Breast epithelium (tissue), 4 donors: Measurements from ENCODE around the gene ARHGAP25. TPM values are rescaled to one million over a fixed set of nuclear protein-coding genes. Genes with fewer than 3 reads are reported as not detected.

Experiments
- DNase-seq, 2 donors: peaks; one replicate each; pipeline ENCODE4 v3.0.0-alpha.2; 2019; ENCODE audit warnings: low spot score in 2 of 2
- H3K27ac ChIP-seq, 2 donors: fragments of 200-600 bp; sonication (generic) in 1 of 2; one replicate each; pipeline ENCODE4 v1.5.1; 2016 to 2019; ENCODE audit warnings: mild to moderate bottlenecking in 1 of 2
- H3K27me3 ChIP-seq, 2 donors: fragments of 200-600 bp; sonication (generic) in 1 of 2; one replicate each; pipeline versions ENCODE4 v1.5.1 to v1.6.0; 2017 to 2019; ENCODE audit warnings: control low read depth in 1 of 2, mild to moderate bottlenecking in 1 of 2
- H3K36me3 ChIP-seq: fragments of 200-600 bp; one replicate; pipeline ENCODE4 v1.5.1; 2019
- H3K4me1 ChIP-seq, 2 donors: fragments of 200-600 bp; sonication (generic); one replicate each; pipeline ENCODE4 v1.5.1; 2016 to 2019; ENCODE audit warnings: control low read depth in 1 of 2
- H3K4me3 ChIP-seq, 3 donors: fragments of 200-600 bp; sonication (generic); 1 replicate in 2 of 3; 2 replicates in 1 of 3; pipeline ENCODE4 v1.5.1; 2016 to 2019; ENCODE audit warnings: mild to moderate bottlenecking in 3 of 3, moderate library complexity in 2 of 3
- H3K9me3 ChIP-seq, 2 donors: fragments of 200-600 bp; sonication (generic) in 1 of 2; one replicate each; pipeline ENCODE4 v1.5.1; 2016 to 2019; ENCODE audit warnings: control low read depth in 1 of 2
- POLR2A ChIP-seq: fragments of 450-650 bp; IDR thresholded peaks from one replicate; pipeline ENCODE4 v1.6.1; 2016; ENCODE audit warnings: antibody characterized with exemption, mild to moderate bottlenecking, moderate library complexity
- POLR2AphosphoS5 ChIP-seq, 3 donors: sonication (generic); formaldehyde crosslinking; IDR thresholded peaks; one replicate each; pipeline ENCODE4 v1.6.1; 2017; ENCODE audit warnings: antibody characterized with exemption in 3 of 3
- intact Hi-C: fragments of 100-400 bp; cut with DNase I; formaldehyde crosslinking; loops from one replicate; pipeline ENCODE4 v1.15.1; 2023; ENCODE audit warnings: low total_unique reads
- total RNA-seq, 3 donors: library from RNA; depleted of rRNA; stranded (reverse); fragments of >200 nt; gene quantifications; one replicate each; pipeline ENCODE4 v1.1.0, GENCODE V29; 2016
- TF ChIP-seq, protein P1 (sequence below), 3 donors: fragments of 450-650 bp; IDR thresholded peaks; one replicate each; pipeline ENCODE4 v1.5.1; 2016 to 2017; ENCODE audit warnings: antibody characterized with exemption in 3 of 3, mild to moderate bottlenecking in 3 of 3, moderate library complexity in 3 of 3

Gene ARHGAP25
- total RNA-seq, 3 donors from 2014 or later, result 7.8 to 10.8 (median 9.5) TPM

DNA sequence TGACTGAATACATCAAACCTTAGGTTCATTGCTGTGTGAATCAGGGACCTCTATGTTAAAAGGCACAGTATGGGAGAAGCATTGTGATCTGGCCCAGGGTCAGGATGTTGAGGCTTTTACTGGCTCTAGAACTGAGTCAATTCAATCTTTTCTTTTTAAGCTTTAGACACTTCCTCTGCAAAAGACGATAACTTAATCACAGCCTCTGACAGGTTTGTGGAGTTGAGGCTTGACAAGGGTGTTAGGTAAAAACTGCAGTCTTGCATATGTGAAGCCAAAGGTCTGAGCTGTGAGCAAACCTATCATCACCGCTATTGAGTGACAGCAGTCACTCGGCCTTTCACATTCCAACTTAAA lies 17.3 kb upstream of the ARHGAP25 start:
- TF ChIP-seq POLR2A (no peak), POLR2AphosphoS5 (IDR thresholded peaks at IDR 0.05) (no peak)
- TF ChIP-seq, protein P1, sequence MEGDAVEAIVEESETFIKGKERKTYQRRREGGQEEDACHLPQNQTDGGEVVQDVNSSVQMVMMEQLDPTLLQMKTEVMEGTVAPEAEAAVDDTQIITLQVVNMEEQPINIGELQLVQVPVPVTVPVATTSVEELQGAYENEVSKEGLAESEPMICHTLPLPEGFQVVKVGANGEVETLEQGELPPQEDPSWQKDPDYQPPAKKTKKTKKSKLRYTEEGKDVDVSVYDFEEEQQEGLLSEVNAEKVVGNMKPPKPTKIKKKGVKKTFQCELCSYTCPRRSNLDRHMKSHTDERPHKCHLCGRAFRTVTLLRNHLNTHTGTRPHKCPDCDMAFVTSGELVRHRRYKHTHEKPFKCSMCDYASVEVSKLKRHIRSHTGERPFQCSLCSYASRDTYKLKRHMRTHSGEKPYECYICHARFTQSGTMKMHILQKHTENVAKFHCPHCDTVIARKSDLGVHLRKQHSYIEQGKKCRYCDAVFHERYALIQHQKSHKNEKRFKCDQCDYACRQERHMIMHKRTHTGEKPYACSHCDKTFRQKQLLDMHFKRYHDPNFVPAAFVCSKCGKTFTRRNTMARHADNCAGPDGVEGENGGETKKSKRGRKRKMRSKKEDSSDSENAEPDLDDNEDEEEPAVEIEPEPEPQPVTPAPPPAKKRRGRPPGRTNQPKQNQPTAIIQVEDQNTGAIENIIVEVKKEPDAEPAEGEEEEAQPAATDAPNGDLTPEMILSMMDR (IDR thresholded peaks at IDR 0.05), result no peak
- intact Hi-C loops, result no loop called here
- Histone ChIP-seq H3K27me3 (no peaks in the 10 kb centered on the region), H3K9me3 (no peaks in the 10 kb centered on the region), H3K27ac (no peak overlapping the region), H3K4me1 (no peaks in the 10 kb centered on the region), H3K4me3 (no peak overlapping the region), H3K36me3 (no peaks in the 10 kb centered on the region)
- DNase-seq, result no peak

GRCh38 chr2:68719912-68720311 lies 14.7 kb upstream of the ARHGAP25 start:
- Histone ChIP-seq H3K4me1 (no peaks in the 10 kb centered on the region), H3K27ac (no peak overlapping the region), H3K27me3 (no peaks in the 10 kb centered on the region), H3K36me3 (no peaks in the 10 kb centered on the region), H3K4me3 (no peak overlapping the region), H3K9me3 (no peaks in the 10 kb centered on the region)
- DNase-seq, result no peak
- intact Hi-C loops, result no loop called here
- no peak for TF ChIP-seq POLR2A

- intact Hi-C loops, result no loop called here
- Histone ChIP-seq H3K4me3 (no peak overlapping the region), H3K9me3 (no peaks in the 10 kb centered on the region), H3K4me1 (no peaks in the 10 kb centered on the region), H3K36me3 (no peaks in the 10 kb centered on the region), H3K27ac (no peak overlapping the region), H3K27me3 (no peaks in the 10 kb centered on the region)
- no peak for DNase-seq
- TF ChIP-seq POLR2AphosphoS5 (IDR thresholded peaks at IDR 0.05), result no peak
- TF ChIP-seq, protein P1 (IDR thresholded peaks at IDR 0.05), result no peak
- TF ChIP-seq POLR2A, result no peak
These were observed 13.9 kb upstream of the ARHGAP25 start for GRCh38 chr2:68720665-68721064.

GRCh38 chr2:68721482-68722101 lies 13.0 kb upstream of the ARHGAP25 start:
- Histone ChIP-seq H3K4me1 (no peaks in the 10 kb centered on the region), H3K36me3 (no peaks in the 10 kb centered on the region), H3K9me3 (no peaks in the 10 kb centered on the region), H3K4me3 (no peak overlapping the region), H3K27ac (no peak overlapping the region), H3K27me3 (no peaks in the 10 kb centered on the region)
- intact Hi-C loops, result no loop called here
- DNase-seq, result no peak
- TF ChIP-seq POLR2AphosphoS5 (IDR thresholded peaks at IDR 0.05), result no peak
- no peak for TF ChIP-seq POLR2A
- TF ChIP-seq, protein P1 (IDR thresholded peaks at IDR 0.05), result no peak

DNA sequence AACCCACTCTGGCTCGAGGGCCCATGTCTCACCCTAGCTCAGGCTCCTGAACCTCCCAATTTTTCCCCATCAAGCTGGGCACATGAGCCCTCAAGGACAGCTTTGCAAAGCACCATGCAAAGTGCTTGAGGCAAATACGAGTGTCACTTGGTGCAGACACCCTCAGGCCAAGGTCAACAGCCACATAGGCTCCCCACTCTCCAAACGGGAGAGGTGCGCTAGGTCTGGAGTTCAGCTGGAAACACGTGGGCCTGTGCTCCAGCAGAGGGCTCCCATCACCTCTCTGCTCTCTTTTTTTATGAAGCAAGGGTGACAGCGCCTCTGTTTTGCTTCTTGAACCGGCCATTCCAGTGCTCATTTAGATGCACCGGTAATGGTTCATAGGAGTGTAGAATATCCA lies 11.9 kb upstream of the ARHGAP25 start:
- H3K36me3 ChIP-seq, result no peaks in the 10 kb centered on the region
- no peaks in the 10 kb centered on the region for H3K9me3 ChIP-seq
- TF ChIP-seq, protein P1 (IDR thresholded peaks at IDR 0.05), result no peak
- no peak for TF ChIP-seq POLR2AphosphoS5 (IDR thresholded peaks at IDR 0.05)
- TF ChIP-seq POLR2A, result no peak
- H3K4me3 ChIP-seq, result no peak overlapping the region
- H3K27ac ChIP-seq, result no peak overlapping the region
- intact Hi-C loops, result no loop called here
- no peaks in the 10 kb centered on the region for H3K27me3 ChIP-seq
- no peak for DNase-seq
- H3K4me1 ChIP-seq, result no peaks in the 10 kb centered on the region

DNA sequence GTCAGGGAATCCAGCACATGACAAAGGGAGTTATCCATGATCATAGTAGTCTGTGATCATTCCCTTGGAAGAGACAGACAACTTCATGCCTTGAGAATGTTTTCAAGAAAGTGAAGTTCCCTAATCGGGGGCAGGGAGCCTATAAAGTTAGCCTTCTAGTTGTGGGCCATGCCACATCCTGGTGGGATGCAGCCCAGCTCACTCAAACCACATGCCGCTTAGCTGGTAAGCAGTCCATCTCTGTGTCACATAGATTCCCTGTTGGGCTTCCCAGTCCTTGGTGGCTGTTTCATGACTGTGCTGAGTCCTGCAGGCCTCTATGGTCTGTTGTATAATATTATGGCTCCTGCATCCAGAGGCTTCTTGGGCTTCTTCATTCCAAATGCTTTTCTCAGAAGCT lies 11.4 kb upstream of the ARHGAP25 start:
- intact Hi-C loops, result no loop called here
- Histone ChIP-seq H3K27me3 (no peaks in the 10 kb centered on the region), H3K4me3 (no peak overlapping the region), H3K4me1 (no peaks in the 10 kb centered on the region), H3K36me3 (no peaks in the 10 kb centered on the region), H3K27ac (no peak overlapping the region), H3K9me3 (no peaks in the 10 kb centered on the region)
- no peak for DNase-seq
- TF ChIP-seq, protein P1 (IDR thresholded peaks at IDR 0.05), result no peak
- no peak for TF ChIP-seq POLR2A
- TF ChIP-seq POLR2AphosphoS5 (IDR thresholded peaks at IDR 0.05), result no peak
